ENCODE measurements around the gene VPS45.
"Not testable (repeated sequence)": the region's sequence is repeated elsewhere in the genome, so short reads cannot be mapped to it uniquely, and the experiment has no call there.

The VPS45 gene

GRCh38 chr1:150185481-150185880, 117.9 kb downstream of the VPS45 start:
- no peak for TF ChIP-seq CTCF (IDR thresholded peaks at IDR 0.05)
- H3K4me3 ChIP-seq: no peak overlapping the region
- no peak overlapping the region for H3K27ac ChIP-seq
- DNase-seq (ENCODE audit: low spot score): no peak

- not testable (repeated sequence) for H3K4me3 ChIP-seq
- H3K27ac ChIP-seq: peak overlapping the region; percentile 50 to 77
These were observed 118.8 kb downstream of the VPS45 start for GRCh38 chr1:150186438-150186788.

GRCh38 chr1:150186789-150187559, 119.4 kb downstream of the VPS45 start:
- Histone ChIP-seq H3K27ac (peak overlapping the region; percentile 50 to 77), H3K4me3 (peak overlapping the region; percentile 43)
- no peak for DNase-seq (ENCODE audit: low spot score)
- TF ChIP-seq CTCF (IDR thresholded peaks at IDR 0.05): peak; percentile 55

More at GRCh38 chr1:150186438-150186788, 118.8 kb downstream of the VPS45 start:
- DNase-seq (ENCODE audit: low spot score): not testable (repeated sequence)

- Histone ChIP-seq H3K27ac (peak overlapping the region in 1 of 2 donors; percentile 55), H3K4me3 (no peak overlapping the region)
- DNase-seq (ENCODE audit: low spot score): no peak
- no peak for TF ChIP-seq CTCF (IDR thresholded peaks at IDR 0.05)
These were observed 120.0 kb downstream of the VPS45 start for GRCh38 chr1:150187560-150187931.

- DNase-seq (ENCODE audit: low spot score): no peak
- no peak for TF ChIP-seq CTCF (IDR thresholded peaks at IDR 0.05)
- no peak overlapping the region for H3K4me3 ChIP-seq
- peak overlapping the region in 1 of 2 donors; percentile 77 for H3K27ac ChIP-seq
These were observed 124.4 kb downstream of the VPS45 start for GRCh38 chr1:150192012-150192411.

GRCh38 chr1:150194381-150195031, 126.9 kb downstream of the VPS45 start:
- Histone ChIP-seq H3K4me3 (no peak overlapping the region), H3K27ac (peak overlapping the region in 1 of 2 donors; percentile 27)
- no peak for TF ChIP-seq CTCF (IDR thresholded peaks at IDR 0.05)
- no peak for DNase-seq (ENCODE audit: low spot score)
